ENCODE measurements around the gene FMO5. TPM values are rescaled to one million over a fixed set of nuclear protein-coding genes. Genes with fewer than 3 reads are reported as not detected.

Gene FMO5
- total and polyA plus RNA-seq, 2 donors (not counting 1 experiment from before 2014, with no cell fraction given) = 4.4 to 7.8 TPM

DNA sequence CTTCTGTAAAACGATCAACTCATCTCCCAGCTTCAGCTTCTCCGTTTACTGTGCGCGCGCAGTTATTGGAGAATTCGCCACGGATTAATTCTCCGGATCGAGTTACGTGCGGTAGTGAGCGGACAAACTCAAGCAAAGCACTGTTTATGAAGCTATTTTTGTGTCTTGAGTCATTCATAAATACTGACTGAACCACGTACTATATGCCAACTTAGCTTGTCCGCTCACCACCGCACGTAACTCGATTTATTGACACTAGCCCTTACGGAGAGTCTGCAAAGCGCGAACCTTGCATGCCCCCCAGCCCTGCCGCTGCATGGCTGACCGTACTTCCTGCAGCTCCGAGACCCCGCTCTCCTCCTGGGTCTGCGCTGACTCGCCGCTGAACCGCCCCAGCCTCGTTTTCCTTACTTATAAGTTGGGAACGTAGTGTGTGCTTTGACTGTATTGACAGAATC is 18.1 kb upstream of the FMO5 start:
- Histone ChIP-seq H3K4me3 (ENCODE audit: control extremely low read depth in 1 of 5, extremely low read depth in 1 of 5, insufficient read depth in 1 of 5, low read depth in 2 of 5, low read length in 4 of 5) (peak overlapping the region; percentile 81 to 95 (median 89)), H3K4me1 (ENCODE audit: control insufficient read depth in 2 of 2, insufficient read depth in 2 of 2, low read length in 2 of 2) (peaks cover 24 to 27% of the 10 kb centered on the region in 2 donors), H3K27ac (ENCODE audit: low read length in 2 of 2) (peak overlapping the region; percentile 46 to 77), H3K9ac (ENCODE audit: low read length) (peak overlapping the region; percentile 96), H3K79me2 (ENCODE audit: control insufficient read depth, insufficient read depth, low read length) (peaks cover 56% of the 10 kb centered on the region), H3K36me3 (replicated peaks in 1 of 2; ENCODE audit: control extremely low read depth in 1 of 2, control insufficient read depth in 1 of 2, extremely low read depth in 1 of 2, insufficient read depth in 2 of 2, low read length in 1 of 2) (no peaks in the 10 kb centered on the region), H4K20me1 (ENCODE audit: control insufficient read depth, insufficient read depth, low read length, poor library complexity, severe bottlenecking) (peaks cover 12% of the 10 kb centered on the region), H3K4me2 (replicated peaks; ENCODE audit: low read depth, low read length, poor library complexity, severe bottlenecking) (peak overlapping the region; percentile 91), H3K27me3 (replicated peaks in 1 of 4; ENCODE audit: control extremely low read depth in 1 of 4, control insufficient read depth in 3 of 4, insufficient read depth in 4 of 4, low read length in 3 of 4) (no peaks in the 10 kb centered on the region), H3K9me3 (ENCODE audit: control extremely low read depth in 1 of 3, control insufficient read depth in 2 of 3, insufficient read depth in 1 of 3, low read length in 2 of 3) (no peaks in the 10 kb centered on the region), H2AFZ (ENCODE audit: insufficient read depth, low read depth, low read length, poor library complexity, severe bottlenecking) (peak overlapping the region; percentile 100)
- Mint-ChIP-seq H3K4me3 (peak overlapping the region; percentile 96), H3K27me3 (no peaks in the 10 kb centered on the region), H3K9me3 (ENCODE audit: insufficient read depth) (no peaks in the 10 kb centered on the region), H3K4me1 (peaks cover 43% of the 10 kb centered on the region), H3K27ac (peak overlapping the region; percentile 94)
- DNase-seq = no peak
- TF ChIP-seq EZH2 (IDR thresholded peaks at IDR 0.05; ENCODE audit: borderline replicate concordance, insufficient read depth, low read depth, low read length, poor library complexity, severe bottlenecking) = no peak
- TF ChIP-seq, protein P1, sequence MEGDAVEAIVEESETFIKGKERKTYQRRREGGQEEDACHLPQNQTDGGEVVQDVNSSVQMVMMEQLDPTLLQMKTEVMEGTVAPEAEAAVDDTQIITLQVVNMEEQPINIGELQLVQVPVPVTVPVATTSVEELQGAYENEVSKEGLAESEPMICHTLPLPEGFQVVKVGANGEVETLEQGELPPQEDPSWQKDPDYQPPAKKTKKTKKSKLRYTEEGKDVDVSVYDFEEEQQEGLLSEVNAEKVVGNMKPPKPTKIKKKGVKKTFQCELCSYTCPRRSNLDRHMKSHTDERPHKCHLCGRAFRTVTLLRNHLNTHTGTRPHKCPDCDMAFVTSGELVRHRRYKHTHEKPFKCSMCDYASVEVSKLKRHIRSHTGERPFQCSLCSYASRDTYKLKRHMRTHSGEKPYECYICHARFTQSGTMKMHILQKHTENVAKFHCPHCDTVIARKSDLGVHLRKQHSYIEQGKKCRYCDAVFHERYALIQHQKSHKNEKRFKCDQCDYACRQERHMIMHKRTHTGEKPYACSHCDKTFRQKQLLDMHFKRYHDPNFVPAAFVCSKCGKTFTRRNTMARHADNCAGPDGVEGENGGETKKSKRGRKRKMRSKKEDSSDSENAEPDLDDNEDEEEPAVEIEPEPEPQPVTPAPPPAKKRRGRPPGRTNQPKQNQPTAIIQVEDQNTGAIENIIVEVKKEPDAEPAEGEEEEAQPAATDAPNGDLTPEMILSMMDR (IDR thresholded peaks at IDR 0.05) = no peak
- ATAC-seq (ENCODE audit: low read depth) = peak; percentile 2
- under 1% methylated on average over 12 of the region's 30 CpGs for WGBS (ENCODE audit: insufficient coverage)
- intact Hi-C loops (cut with micrococcal nuclease) = loop anchor here (2.0 to 5.0 kb wide), 3 partner anchors 18 to 354 kb away; partner anchors contain the start of gene FMO5
- ChIA-PET CTCF (interaction anchor here (0.6 to 3.5 kb wide), 15 partner anchors 11 to 1276 kb away, joined by 3 to 63 read pairs (median 4); partner anchors contain the start of gene PRKAB2), POLR2A (interaction anchor here (0.7 to 2.7 kb wide), 3 partner anchors 18 to 158 kb away, joined by 3 to 11 read pairs (median 5); partner anchors contain the start of genes FMO5 and PRKAB2)

Measured in B cell (primary cell).